Sigmoid colon (tissue), 3 donors: ENCODE data around the gene GGTLC1.
"Not testable (repeated sequence)": the region's sequence is repeated elsewhere in the genome, so short reads cannot be mapped to it uniquely, and the experiment has no call there.

Experiments
- POLR2A ChIP-seq, 2 donors: fragments of 450-650 bp; IDR thresholded peaks; one replicate each; pipeline ENCODE4 v1.6.1; 2016; ENCODE audit warnings: antibody characterized with exemption in 2 of 2, mild to moderate bottlenecking in 2 of 2, moderate library complexity in 2 of 2
- TF ChIP-seq, protein P1 (sequence below), 4 experiments: fragments of 450-650 bp in 3 of 4; fragments of 200-600 bp in 1 of 4; IDR thresholded peaks; one replicate each; pipeline ENCODE4 v1.5.1; 2016 to 2019; ENCODE audit warnings: antibody characterized with exemption in 4 of 4, mild to moderate bottlenecking in 3 of 4, moderate library complexity in 2 of 4

DNA sequence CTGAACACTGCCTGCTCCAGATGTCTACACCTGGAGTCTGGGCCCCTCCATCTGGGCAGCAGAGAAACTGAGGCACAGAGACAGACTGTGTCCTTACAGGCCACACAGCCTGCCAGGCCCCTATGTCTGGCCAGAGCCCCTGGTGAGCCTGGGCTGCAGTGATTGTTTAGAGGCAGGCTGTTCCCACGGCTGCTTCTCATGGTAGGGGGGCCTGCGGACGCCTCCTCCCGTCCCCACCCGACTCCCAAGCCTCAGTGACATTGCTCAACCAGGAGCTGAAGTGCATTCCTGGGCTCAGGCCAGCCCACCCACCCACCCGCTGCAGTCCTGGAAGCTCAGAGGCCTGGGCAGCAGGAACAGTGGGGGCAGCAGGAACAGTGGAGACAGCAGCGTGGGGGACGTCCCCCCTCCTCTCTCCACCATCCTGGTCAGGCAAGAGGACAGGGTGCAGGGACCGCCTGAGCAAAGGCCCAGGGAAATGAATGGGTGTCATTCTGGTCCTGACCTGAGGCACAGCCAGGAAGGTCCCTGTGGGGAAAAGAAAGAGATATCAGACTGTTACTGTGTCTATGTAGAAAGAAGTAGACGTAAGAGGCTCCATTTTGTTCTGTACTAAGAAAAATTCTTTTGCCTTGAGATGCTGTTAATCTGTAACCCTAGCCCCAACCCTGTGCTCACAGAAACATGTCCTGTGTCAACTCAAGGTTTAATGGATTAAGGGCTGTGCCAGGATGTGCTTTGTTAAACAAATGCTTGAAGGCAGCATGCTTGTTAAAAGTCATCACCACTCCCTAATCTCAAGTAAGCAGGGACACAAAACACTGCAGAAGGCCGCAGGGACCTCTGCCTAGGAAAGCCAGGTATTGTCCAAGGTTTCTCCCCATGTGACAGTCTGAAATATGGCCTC lies 6.2 kb downstream of the GGTLC1 start:
- TF ChIP-seq, protein P1, sequence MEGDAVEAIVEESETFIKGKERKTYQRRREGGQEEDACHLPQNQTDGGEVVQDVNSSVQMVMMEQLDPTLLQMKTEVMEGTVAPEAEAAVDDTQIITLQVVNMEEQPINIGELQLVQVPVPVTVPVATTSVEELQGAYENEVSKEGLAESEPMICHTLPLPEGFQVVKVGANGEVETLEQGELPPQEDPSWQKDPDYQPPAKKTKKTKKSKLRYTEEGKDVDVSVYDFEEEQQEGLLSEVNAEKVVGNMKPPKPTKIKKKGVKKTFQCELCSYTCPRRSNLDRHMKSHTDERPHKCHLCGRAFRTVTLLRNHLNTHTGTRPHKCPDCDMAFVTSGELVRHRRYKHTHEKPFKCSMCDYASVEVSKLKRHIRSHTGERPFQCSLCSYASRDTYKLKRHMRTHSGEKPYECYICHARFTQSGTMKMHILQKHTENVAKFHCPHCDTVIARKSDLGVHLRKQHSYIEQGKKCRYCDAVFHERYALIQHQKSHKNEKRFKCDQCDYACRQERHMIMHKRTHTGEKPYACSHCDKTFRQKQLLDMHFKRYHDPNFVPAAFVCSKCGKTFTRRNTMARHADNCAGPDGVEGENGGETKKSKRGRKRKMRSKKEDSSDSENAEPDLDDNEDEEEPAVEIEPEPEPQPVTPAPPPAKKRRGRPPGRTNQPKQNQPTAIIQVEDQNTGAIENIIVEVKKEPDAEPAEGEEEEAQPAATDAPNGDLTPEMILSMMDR (IDR thresholded peaks at IDR 0.05) = not testable (repeated sequence)
- not testable (repeated sequence) for TF ChIP-seq POLR2A (IDR thresholded peaks at IDR 0.05)
